Body of pancreas (tissue), 4 donors: Measurements from ENCODE around the gene ZFHX2.

Experiments
- POLR2A ChIP-seq, 3 donors: fragments of 450-650 bp; IDR thresholded peaks; one replicate each; pipeline ENCODE4 v1.6.1; 2016; ENCODE audit warnings: antibody characterized with exemption in 3 of 3, mild to moderate bottlenecking in 2 of 3
- TF ChIP-seq, protein P1 (sequence below), 7 experiments: fragments of 450-650 bp in 4 of 7; fragments of 200-600 bp in 3 of 7; sonication (generic) in 3 of 7; IDR thresholded peaks; one replicate each; pipeline ENCODE4 v1.5.1; 2016 to 2019; ENCODE audit warnings: antibody characterized with exemption in 7 of 7

DNA sequence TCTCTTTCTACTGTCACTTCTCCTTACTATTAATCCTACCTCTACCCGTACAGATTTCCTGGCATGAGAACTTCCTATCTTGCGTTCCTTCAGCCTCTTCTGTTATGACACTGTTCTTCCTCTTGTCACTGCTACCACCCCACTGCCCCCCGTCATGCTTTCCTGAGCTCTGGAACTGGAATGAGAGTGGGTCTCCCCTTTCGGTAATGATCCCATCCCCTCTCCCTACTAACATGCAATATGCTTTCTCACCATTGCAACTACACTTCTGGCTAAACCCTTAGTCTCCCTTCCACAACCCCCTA is 20.9 kb upstream of the ZFHX2 start:
- TF ChIP-seq, protein P1, sequence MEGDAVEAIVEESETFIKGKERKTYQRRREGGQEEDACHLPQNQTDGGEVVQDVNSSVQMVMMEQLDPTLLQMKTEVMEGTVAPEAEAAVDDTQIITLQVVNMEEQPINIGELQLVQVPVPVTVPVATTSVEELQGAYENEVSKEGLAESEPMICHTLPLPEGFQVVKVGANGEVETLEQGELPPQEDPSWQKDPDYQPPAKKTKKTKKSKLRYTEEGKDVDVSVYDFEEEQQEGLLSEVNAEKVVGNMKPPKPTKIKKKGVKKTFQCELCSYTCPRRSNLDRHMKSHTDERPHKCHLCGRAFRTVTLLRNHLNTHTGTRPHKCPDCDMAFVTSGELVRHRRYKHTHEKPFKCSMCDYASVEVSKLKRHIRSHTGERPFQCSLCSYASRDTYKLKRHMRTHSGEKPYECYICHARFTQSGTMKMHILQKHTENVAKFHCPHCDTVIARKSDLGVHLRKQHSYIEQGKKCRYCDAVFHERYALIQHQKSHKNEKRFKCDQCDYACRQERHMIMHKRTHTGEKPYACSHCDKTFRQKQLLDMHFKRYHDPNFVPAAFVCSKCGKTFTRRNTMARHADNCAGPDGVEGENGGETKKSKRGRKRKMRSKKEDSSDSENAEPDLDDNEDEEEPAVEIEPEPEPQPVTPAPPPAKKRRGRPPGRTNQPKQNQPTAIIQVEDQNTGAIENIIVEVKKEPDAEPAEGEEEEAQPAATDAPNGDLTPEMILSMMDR (IDR thresholded peaks at IDR 0.05), result no peak
- no peak for TF ChIP-seq POLR2A (IDR thresholded peaks at IDR 0.05)
